ENCODE results near the gene SLC38A8.

GRCh38 chr16:84045818-84046470, 3.3 kb upstream of the SLC38A8 start:
- TF ChIP-seq CTCF (IDR thresholded peaks at IDR 0.05; ENCODE audit: poor library complexity): no peak
- TF ChIP-seq EZH2phosphoT487 (IDR thresholded peaks at IDR 0.05; ENCODE audit: low read depth, severe bottlenecking, unreplicated experiment): no peak

All from hepatocyte (in vitro differentiated cells).